Upper lobe of right lung (tissue), 1 donor: ENCODE measurements around the gene MPPED1. TPM values are rescaled to one million over a fixed set of nuclear protein-coding genes. Genes with fewer than 3 reads are reported as not detected.
A peak's percentile ranks its signal among the peaks of the same experiment; 100 is the strongest.

ENCODE experiments used
- ATAC-seq: fragments of 200-7000 bp; cut with Tn5 transposase; one replicate; pipeline ENCODE4 v1.9.1; 2020; ENCODE audit warnings: mild to moderate bottlenecking, moderate library complexity
- DNase-seq: peaks from one replicate; pipeline ENCODE4 v3.0.0-alpha.2; 2020
- H3K27ac ChIP-seq: fragments of 200-600 bp; one replicate; pipeline ENCODE4 v1.8.0; 2022
- H3K27me3 ChIP-seq: fragments of 200-600 bp; one replicate; pipeline ENCODE4 v1.8.0; 2022; ENCODE audit warnings: mild to moderate bottlenecking
- H3K36me3 ChIP-seq: fragments of 200-600 bp; one replicate; pipeline ENCODE4 v1.8.0; 2022
- H3K4me1 ChIP-seq: fragments of 200-600 bp; one replicate; pipeline ENCODE4 v1.8.0; 2022
- H3K4me3 ChIP-seq: fragments of 200-600 bp; one replicate; pipeline ENCODE4 v1.8.0; 2022; ENCODE audit warnings: mild to moderate bottlenecking
- H3K9me3 ChIP-seq: fragments of 200-600 bp; one replicate; pipeline ENCODE4 v1.8.0; 2022
- intact Hi-C: fragments of 100-400 bp; cut with DNase I; formaldehyde crosslinking; loops from one replicate; pipeline ENCODE4 v1.11.0; 2022
- total RNA-seq: library from RNA; stranded (reverse); fragmentation: NEBNext Ultra II Directional; extraction: Animal tissue kit (Norgen Biotek cat#: 25700); gene quantifications from one replicate; pipeline ENCODE4 v1.2.1, GENCODE V29; 2021
- TF ChIP-seq, protein P1 (sequence below): fragments of 200-600 bp; IDR thresholded peaks from one replicate; pipeline ENCODE4 v1.8.0; 2022; ENCODE audit warnings: antibody characterized with exemption
- donor health status: DM: no; HTN: yes; CAD: no; lungs with severe emphysema.

The MPPED1 gene
- total RNA-seq, 1 donor from 2014 or later = not detected

DNA sequence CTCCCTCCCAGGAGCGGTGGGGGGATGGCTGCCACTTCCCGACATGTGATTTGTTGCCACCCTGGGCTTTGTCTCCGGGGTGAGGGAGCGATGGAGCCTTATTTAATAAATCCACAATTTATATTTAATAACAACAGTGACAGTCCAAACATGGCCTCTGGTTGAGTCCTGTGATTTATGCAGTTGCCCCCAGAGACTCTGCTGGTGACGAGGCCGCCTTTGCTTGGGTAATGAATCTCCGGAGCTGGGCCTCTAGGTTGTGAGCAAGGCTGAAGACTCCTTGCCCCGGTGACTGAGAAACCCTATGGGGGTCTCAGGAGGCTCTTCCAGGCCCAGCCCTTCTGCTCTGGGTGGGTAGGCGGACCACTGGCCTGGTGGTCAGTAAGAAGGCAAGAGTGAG lies 16.7 kb downstream of the MPPED1 start:
- TF ChIP-seq, protein P1, sequence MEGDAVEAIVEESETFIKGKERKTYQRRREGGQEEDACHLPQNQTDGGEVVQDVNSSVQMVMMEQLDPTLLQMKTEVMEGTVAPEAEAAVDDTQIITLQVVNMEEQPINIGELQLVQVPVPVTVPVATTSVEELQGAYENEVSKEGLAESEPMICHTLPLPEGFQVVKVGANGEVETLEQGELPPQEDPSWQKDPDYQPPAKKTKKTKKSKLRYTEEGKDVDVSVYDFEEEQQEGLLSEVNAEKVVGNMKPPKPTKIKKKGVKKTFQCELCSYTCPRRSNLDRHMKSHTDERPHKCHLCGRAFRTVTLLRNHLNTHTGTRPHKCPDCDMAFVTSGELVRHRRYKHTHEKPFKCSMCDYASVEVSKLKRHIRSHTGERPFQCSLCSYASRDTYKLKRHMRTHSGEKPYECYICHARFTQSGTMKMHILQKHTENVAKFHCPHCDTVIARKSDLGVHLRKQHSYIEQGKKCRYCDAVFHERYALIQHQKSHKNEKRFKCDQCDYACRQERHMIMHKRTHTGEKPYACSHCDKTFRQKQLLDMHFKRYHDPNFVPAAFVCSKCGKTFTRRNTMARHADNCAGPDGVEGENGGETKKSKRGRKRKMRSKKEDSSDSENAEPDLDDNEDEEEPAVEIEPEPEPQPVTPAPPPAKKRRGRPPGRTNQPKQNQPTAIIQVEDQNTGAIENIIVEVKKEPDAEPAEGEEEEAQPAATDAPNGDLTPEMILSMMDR = no peak

DNA sequence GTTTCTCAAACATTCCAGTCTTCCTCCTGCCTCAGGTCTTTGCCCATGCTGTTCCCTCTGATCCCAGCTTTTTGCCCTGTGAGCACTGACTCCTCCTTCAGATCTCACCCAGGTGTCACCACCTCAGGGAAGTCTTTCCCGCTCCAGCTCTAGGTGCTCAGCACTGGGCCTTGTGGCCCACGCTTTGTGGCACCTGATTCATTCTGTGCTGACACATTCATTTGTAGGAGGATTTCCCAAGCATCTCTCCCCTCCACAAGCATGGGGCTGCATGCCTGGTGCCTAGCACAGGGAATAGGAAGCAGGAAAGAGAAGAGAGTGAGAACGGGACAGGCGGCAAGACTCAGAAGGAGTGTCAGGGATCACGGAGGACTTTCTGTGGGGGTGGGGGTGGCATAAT lies 17.6 kb downstream of the MPPED1 start:
- Histone ChIP-seq H3K27me3 (peaks cover 46% of the 10 kb centered on the region), H3K9me3 (no peaks in the 10 kb centered on the region), H3K4me3 (no peak overlapping the region), H3K4me1 (no peaks in the 10 kb centered on the region), H3K27ac (no peak overlapping the region), H3K36me3 (no peaks in the 10 kb centered on the region)
- no peak for ATAC-seq
- intact Hi-C loops = no loop called here
- TF ChIP-seq, protein P1 = no peak
- DNase-seq = no peak

More for the DNA sequence above, 16.7 kb downstream of the MPPED1 start:
- H3K4me3 ChIP-seq = no peak overlapping the region
- no peaks in the 10 kb centered on the region for H3K36me3 ChIP-seq
- ATAC-seq = no peak
- H3K27me3 ChIP-seq = peaks cover 37% of the 10 kb centered on the region
- intact Hi-C loops = no loop called here
- no peaks in the 10 kb centered on the region for H3K9me3 ChIP-seq
- H3K27ac ChIP-seq = no peak overlapping the region
- no peak for DNase-seq
- H3K4me1 ChIP-seq = no peaks in the 10 kb centered on the region

DNA sequence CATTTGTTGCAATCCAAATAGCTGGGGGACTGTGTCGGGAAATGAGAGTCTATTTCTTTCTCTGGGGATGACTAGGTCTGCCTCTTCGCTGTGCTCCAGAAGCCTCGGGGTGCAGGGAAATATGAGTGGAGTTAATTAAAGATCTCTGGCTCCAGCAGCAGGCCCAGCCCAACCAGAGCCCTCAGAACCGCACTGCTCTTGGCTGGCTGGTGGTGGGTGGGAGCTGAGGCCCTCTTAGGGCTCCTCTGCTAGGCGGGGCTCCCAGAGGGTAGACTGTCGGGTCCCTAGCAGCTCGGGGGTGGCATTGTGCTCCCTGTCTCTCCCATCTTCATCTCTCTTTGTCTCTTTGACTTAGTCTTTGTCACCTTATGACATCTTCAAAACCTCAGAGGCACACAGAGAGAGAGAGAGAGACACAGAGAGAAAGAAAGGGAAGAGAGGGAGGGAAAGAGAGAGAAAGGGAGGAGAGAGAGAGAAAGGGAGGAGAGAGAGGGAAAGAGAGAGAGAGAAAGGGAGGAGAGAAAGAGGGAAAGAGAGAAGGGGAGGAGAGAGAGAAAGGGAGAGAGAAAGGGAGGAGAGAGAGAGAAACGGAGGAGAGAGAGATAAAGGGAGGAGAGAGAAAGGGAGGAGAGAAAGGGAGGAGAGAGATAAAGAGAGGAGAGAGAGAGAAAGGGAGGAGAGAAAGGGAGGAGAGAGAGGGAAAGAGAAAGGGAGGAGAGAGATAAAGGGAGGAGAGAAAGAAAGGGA lies 20.2 kb downstream of the MPPED1 start:
- ATAC-seq = no peak
- H3K4me3 ChIP-seq = no peak overlapping the region
- H3K27me3 ChIP-seq = peaks cover 50% of the 10 kb centered on the region
- intact Hi-C loops = no loop called here
- no peak overlapping the region for H3K27ac ChIP-seq
- no peaks in the 10 kb centered on the region for H3K36me3 ChIP-seq
- TF ChIP-seq, protein P1 = no peak
- no peaks in the 10 kb centered on the region for H3K4me1 ChIP-seq
- H3K9me3 ChIP-seq = no peaks in the 10 kb centered on the region
- no peak for DNase-seq

DNA sequence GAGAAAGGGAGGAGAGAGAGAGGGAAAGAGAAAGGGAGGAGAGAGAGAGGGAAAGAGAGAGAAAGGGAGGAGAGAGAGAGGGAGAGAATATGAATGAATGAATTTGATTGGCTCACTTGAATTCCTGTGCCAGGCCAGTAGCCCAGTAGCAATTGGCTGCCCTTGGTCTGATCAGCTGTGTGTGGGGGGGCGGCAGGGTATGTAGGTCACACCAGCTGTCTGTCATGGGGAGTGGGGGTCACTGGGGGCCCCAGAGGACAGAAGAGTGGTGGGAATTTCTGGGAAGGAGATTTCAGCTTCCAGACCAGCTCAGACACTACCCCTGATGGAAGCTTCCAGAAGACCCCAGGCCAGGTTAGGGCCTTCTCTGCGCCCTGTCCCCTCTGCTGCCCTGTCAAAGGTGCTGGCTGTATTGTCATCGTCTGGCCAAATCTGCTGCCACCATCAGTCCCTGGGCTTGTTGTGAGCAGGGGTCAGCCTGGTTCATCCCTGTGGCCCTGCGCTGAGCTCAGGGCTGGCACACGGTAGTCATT lies 21.1 kb downstream of the MPPED1 start:
- Histone ChIP-seq H3K4me3 (no peak overlapping the region), H3K27ac (no peak overlapping the region), H3K36me3 (no peaks in the 10 kb centered on the region), H3K4me1 (no peaks in the 10 kb centered on the region), H3K27me3 (peaks cover 50% of the 10 kb centered on the region), H3K9me3 (no peaks in the 10 kb centered on the region)
- ATAC-seq = no peak
- intact Hi-C loops = no loop called here
- TF ChIP-seq, protein P1 = no peak
- DNase-seq = peak; percentile 21

DNA sequence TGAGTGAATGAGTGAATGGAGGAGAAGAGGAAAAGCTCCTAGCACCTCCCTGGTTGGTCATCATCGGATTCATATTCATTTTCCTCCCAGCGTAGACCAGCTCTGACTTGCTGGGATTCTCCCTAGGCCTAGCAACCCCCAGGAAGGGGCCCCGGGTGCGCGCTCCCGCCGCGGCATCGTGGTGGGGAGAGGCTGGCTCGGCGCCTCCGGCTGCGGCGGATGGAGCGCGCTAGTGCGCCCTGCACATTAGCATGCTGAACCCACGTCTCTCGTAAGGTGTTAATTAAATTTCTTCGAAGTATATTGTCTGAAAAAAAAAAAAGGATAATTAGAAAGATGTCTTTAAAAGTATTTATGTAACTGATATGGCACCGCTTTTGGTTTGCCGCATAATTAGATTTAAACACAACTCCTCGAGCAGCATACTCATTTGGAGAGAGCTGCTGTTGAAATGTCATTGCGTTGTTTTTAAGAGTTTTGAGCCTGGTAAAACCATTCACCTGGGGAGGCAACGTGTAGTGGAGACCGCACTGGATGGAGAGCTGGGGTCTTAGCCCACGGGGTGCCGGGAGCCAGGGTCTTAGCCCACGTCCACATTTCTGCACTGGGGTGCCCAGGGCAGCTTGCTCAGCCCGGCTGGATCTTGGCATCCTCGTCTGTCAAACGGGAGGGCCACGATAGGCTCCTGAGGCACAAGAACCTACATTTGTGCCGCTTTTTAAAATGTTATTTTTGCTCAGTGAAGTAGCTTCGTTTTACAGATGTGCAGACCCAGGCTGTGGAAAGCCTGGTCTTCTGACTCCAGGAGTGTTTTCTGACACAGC lies 21.8 kb downstream of the MPPED1 start:
- intact Hi-C loops = no loop called here
- H3K27me3 ChIP-seq = peaks cover 49% of the 10 kb centered on the region
- no peak overlapping the region for H3K27ac ChIP-seq
- TF ChIP-seq, protein P1 = no peak
- H3K9me3 ChIP-seq = no peaks in the 10 kb centered on the region
- ATAC-seq = no peak
- no peak overlapping the region for H3K4me3 ChIP-seq
- no peaks in the 10 kb centered on the region for H3K4me1 ChIP-seq
- no peaks in the 10 kb centered on the region for H3K36me3 ChIP-seq
- peak; percentile 50 for DNase-seq
